ENCODE measurements around the gene FAM181A. TPM values are rescaled to one million over a fixed set of nuclear protein-coding genes. Genes with fewer than 3 reads are reported as not detected.

Gene FAM181A
- total and polyA plus RNA-seq, 10 of the 15 experiments (the other 5 are each of a cell fraction or from before 2014, with no cell fraction given): not detected

GRCh38 chr14:93962701-93963601, 35.8 kb downstream of the FAM181A start (continued):
- no peak for TF ChIP-seq E4F1 (IDR thresholded peaks at IDR 0.05; ENCODE audit: borderline replicate concordance, partially characterized antibody)
- no peak for TF ChIP-seq POLR2AphosphoS2 (IDR thresholded peaks at IDR 0.05; ENCODE audit: low read depth, low read length)
- TF ChIP-seq PKNOX1 (IDR thresholded peaks at IDR 0.05): peak; percentile 70
- TF ChIP-seq STAT1 (conservative IDR thresholded peaks at IDR 0.05): no peak
- 0 out of 2 replicates have a peak, but pooled peaks have one; percentile 54 for TF ChIP-seq RCOR1 (conservative IDR thresholded peaks at IDR 0.05; ENCODE audit: low read depth, low read length)
- peak; percentile 67; the same call in 1 of the 2 replicates for TF ChIP-seq EED (IDR thresholded peaks at IDR 0.05; ENCODE audit: low read depth)
- peak; percentile 99 for TF ChIP-seq NR2F1 (conservative IDR thresholded peaks at IDR 0.05)
- TF ChIP-seq RELB (IDR thresholded peaks at IDR 0.05; ENCODE audit: low read depth): peak; percentile 72
- TF ChIP-seq TBL1XR1 (IDR thresholded peaks at IDR 0.05; ENCODE audit: low read depth, low read length): peak; percentile 79
- TF ChIP-seq PBX3 (IDR thresholded peaks at IDR 0.05; ENCODE audit: insufficient replicate concordance, low read depth, low read length): peak; percentile 56
- TF ChIP-seq ZSCAN29 (IDR thresholded peaks at IDR 0.05): no peak
- peak; percentile 80 to 88 for TF ChIP-seq IKZF2 (IDR thresholded peaks at IDR 0.05)
- peak; percentile 48; the same call in 1 of the 2 replicates for TF ChIP-seq MXI1 (IDR thresholded peaks at IDR 0.05; ENCODE audit: low read depth, low read length)
- no peak for TF ChIP-seq SIN3A (IDR thresholded peaks at IDR 0.05; ENCODE audit: low read depth, low read length)
- peak; percentile 96; the same call in 1 of the 2 replicates for TF ChIP-seq ASH2L (IDR thresholded peaks at IDR 0.05; ENCODE audit: borderline replicate concordance, low read depth)
- peak; percentile 89 to 96 for TF ChIP-seq EP300 (IDR thresholded peaks at IDR 0.05; ENCODE audit: borderline replicate concordance in 1 of 2, control insufficient read depth in 1 of 2, low read depth in 2 of 2, low read length in 2 of 2)
- TF ChIP-seq CHD1 (IDR thresholded peaks at IDR 0.05; ENCODE audit: low read depth, low read length): no peak
- TF ChIP-seq JUND (IDR thresholded peaks at IDR 0.05; ENCODE audit: low read depth, low read length): no peak
- TF ChIP-seq SREBF1 (IDR thresholded peaks at IDR 0.05; ENCODE audit: low read length): no peak
- TF ChIP-seq ZBTB33 (IDR thresholded peaks at IDR 0.05): no peak
